Caki2 (cell line): ENCODE data around the gene FOXK2. TPM values are rescaled to one million over a fixed set of nuclear protein-coding genes. Genes with fewer than 3 reads are reported as not detected.

Source experiments
- DNase-seq: peaks from one replicate; pipeline ENCODE4 v3.0.0-alpha.2; 2015; ENCODE audit warnings: low read depth
- in situ Hi-C: cut with HindIII; loops from 2 replicates; pipeline ENCODE4 v1.10.0; 2016; ENCODE audit warnings: low sequenced_read_pairs, low pct_unique_long_range_greater_than_20kb, mixed read lengths
- total RNA-seq: library from RNA; depleted of rRNA; stranded (reverse); fragments of >200 nt; shearing (Covaris generic); gene quantifications from 2 replicates; pipeline ENCODE4 v1.2.3, GENCODE V29; 2014; ENCODE audit warnings: low replicate concordance

Gene FOXK2
- total RNA-seq, 1 experiment from 2014 or later = 24.2 TPM

GRCh38 chr17:82611140-82612058 is 91.9 kb downstream of the FOXK2 start:
- DNase-seq = no peak
- in situ Hi-C loops = no loop called here

- DNase-seq = no peak
- in situ Hi-C loops = no loop called here
These were observed 94.0 kb downstream of the FOXK2 start for GRCh38 chr17:82613283-82614094.

GRCh38 chr17:82614095-82614631 is 94.6 kb downstream of the FOXK2 start:
- no peak for DNase-seq
- in situ Hi-C loops = no loop called here

- in situ Hi-C loops = no loop called here
- DNase-seq = no peak
These were observed 95.8 kb downstream of the FOXK2 start for GRCh38 chr17:82615084-82616020.

GRCh38 chr17:82616021-82616711 is 96.6 kb downstream of the FOXK2 start:
- no peak for DNase-seq
- in situ Hi-C loops = no loop called here

- no peak for DNase-seq
- in situ Hi-C loops = no loop called here
These were observed 99.7 kb downstream of the FOXK2 start for GRCh38 chr17:82619211-82619610.

- in situ Hi-C loops = no loop called here
- no peak for DNase-seq
These were observed 100.1 kb downstream of the FOXK2 start for GRCh38 chr17:82619641-82620040.

GRCh38 chr17:82623707-82624106 is 104.2 kb downstream of the FOXK2 start:
- in situ Hi-C loops = no loop called here

GRCh38 chr17:82627405-82627804 is 107.9 kb downstream of the FOXK2 start:
- no peak for DNase-seq
- in situ Hi-C loops = no loop called here

More at GRCh38 chr17:82623707-82624106, 104.2 kb downstream of the FOXK2 start:
- DNase-seq = no peak

- in situ Hi-C loops = no loop called here
- no peak for DNase-seq
These were observed 110.2 kb downstream of the FOXK2 start for GRCh38 chr17:82629748-82630147.

- DNase-seq = no peak
- in situ Hi-C loops = no loop called here
These were observed 110.7 kb downstream of the FOXK2 start for GRCh38 chr17:82630212-82630611.

GRCh38 chr17:82631544-82631943 is 112.0 kb downstream of the FOXK2 start:
- in situ Hi-C loops = no loop called here
- no peak for DNase-seq

- no peak for DNase-seq
- in situ Hi-C loops = no loop called here
These were observed 112.9 kb downstream of the FOXK2 start for GRCh38 chr17:82632451-82632850.

GRCh38 chr17:82633343-82633742 is 113.8 kb downstream of the FOXK2 start:
- in situ Hi-C loops = no loop called here

DNA sequence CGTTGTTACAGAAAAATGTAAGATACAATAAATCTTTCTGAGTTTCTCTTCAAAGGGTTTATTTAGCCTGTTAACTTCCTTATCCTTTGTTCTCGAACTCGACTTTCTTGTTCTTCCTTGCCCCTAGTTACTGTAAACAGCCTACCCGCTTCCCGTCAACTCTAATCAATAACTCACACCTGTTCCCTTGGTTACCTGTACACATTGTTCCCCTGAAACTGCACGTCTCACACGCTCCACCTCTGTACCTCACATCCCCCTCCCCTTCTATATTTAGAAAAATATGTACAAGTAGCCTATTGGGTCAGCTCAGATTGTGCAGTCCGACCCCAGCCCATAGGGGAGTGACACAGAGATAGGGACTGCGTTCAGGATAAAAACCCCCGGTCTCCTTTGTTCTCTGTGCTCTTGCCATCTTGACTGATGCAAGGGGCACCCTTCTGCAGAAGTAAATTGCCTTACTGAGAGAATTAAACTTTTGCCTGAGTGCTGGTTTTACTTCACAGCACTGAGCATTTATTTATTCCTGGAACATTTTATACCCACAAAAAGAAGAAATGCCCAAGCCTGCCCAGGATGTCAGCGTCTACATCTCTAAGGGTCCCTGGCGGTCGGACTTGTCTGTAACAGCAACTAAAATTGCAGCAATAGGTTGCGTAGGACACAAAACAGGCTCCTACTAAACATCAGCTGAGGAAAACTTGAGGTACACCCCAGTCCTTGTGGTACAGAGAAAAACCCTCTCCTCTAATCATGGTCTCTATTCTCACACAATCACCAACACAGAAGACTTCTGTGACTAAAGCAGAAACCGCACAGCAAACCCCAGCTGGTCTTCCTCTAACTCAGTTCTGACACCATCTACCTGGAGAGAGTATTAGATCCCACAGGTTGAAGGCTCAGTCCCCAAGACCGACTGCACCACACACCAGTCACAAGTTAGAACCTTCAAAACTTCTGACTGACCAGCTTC is 117.4 kb downstream of the FOXK2 start:
- DNase-seq = no peak
- in situ Hi-C loops = no loop called here

More at GRCh38 chr17:82633343-82633742, 113.8 kb downstream of the FOXK2 start:
- no peak for DNase-seq

- in situ Hi-C loops = no loop called here
- no peak for DNase-seq
These were observed 118.7 kb downstream of the FOXK2 start for GRCh38 chr17:82638183-82638773.
